B cell (primary cell): ENCODE data around the gene NTRK2.

Source experiments
- EZH2 ChIP-seq: IDR thresholded peaks from 2 replicates; pipeline ENCODE4 v1.6.1; 2012; ENCODE audit warnings: borderline replicate concordance, low read depth, mild to moderate bottlenecking, moderate library complexity, low read length; ENCODE audit not compliant: insufficient read depth, poor library complexity, severe bottlenecking
- TF ChIP-seq, protein P1 (sequence below): fragments of 200-600 bp; IDR thresholded peaks from one replicate; pipeline ENCODE4 v1.8.0; 2022; ENCODE audit warnings: antibody characterized with exemption, mild to moderate bottlenecking

- TF ChIP-seq, protein P1, sequence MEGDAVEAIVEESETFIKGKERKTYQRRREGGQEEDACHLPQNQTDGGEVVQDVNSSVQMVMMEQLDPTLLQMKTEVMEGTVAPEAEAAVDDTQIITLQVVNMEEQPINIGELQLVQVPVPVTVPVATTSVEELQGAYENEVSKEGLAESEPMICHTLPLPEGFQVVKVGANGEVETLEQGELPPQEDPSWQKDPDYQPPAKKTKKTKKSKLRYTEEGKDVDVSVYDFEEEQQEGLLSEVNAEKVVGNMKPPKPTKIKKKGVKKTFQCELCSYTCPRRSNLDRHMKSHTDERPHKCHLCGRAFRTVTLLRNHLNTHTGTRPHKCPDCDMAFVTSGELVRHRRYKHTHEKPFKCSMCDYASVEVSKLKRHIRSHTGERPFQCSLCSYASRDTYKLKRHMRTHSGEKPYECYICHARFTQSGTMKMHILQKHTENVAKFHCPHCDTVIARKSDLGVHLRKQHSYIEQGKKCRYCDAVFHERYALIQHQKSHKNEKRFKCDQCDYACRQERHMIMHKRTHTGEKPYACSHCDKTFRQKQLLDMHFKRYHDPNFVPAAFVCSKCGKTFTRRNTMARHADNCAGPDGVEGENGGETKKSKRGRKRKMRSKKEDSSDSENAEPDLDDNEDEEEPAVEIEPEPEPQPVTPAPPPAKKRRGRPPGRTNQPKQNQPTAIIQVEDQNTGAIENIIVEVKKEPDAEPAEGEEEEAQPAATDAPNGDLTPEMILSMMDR: no peak
- TF ChIP-seq EZH2: no peak
These were observed 149.3 kb downstream of the NTRK2 start for GRCh38 chr9:84818791-84819190.
